HL-60 (cell line): ENCODE data around the gene MFAP1.

ENCODE experiments used
- GABPA ChIP-seq: IDR thresholded peaks from 2 replicates; pipeline ENCODE4 v1.6.1; 2012; ENCODE audit warnings: low read depth
- POLR2AphosphoS5 ChIP-seq: IDR thresholded peaks from 2 replicates; pipeline ENCODE4 v1.6.1; 2012; ENCODE audit warnings: low read depth
- REST ChIP-seq: IDR thresholded peaks from 2 replicates; pipeline ENCODE4 v1.6.1; 2012; ENCODE audit warnings: low read depth; ENCODE audit not compliant: insufficient replicate concordance
- SPI1 ChIP-seq: IDR thresholded peaks from 2 replicates; pipeline ENCODE4 v1.6.1; 2012; ENCODE audit warnings: low read depth, mild to moderate bottlenecking, borderline replicate concordance
- TF ChIP-seq, protein P1 (sequence below): IDR thresholded peaks from one replicate; pipeline ENCODE4 v1.5.1; 2011; ENCODE audit warnings: low read length, control low read depth, inconsistent platforms; ENCODE audit not compliant: insufficient read depth

GRCh38 chr15:43795197-43795596 is 29.3 kb downstream of the MFAP1 start:
- no peak for TF ChIP-seq POLR2AphosphoS5
- TF ChIP-seq, protein P1, sequence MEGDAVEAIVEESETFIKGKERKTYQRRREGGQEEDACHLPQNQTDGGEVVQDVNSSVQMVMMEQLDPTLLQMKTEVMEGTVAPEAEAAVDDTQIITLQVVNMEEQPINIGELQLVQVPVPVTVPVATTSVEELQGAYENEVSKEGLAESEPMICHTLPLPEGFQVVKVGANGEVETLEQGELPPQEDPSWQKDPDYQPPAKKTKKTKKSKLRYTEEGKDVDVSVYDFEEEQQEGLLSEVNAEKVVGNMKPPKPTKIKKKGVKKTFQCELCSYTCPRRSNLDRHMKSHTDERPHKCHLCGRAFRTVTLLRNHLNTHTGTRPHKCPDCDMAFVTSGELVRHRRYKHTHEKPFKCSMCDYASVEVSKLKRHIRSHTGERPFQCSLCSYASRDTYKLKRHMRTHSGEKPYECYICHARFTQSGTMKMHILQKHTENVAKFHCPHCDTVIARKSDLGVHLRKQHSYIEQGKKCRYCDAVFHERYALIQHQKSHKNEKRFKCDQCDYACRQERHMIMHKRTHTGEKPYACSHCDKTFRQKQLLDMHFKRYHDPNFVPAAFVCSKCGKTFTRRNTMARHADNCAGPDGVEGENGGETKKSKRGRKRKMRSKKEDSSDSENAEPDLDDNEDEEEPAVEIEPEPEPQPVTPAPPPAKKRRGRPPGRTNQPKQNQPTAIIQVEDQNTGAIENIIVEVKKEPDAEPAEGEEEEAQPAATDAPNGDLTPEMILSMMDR, result no peak
- TF ChIP-seq GABPA, result no peak
- no peak for TF ChIP-seq REST
- TF ChIP-seq SPI1, result no peak
